Smooth muscle cell (in vitro differentiated cells): ENCODE data around the gene LCN10. TPM values are rescaled to one million over a fixed set of nuclear protein-coding genes. Genes with fewer than 3 reads are reported as not detected.

Source experiments
- DNase-seq: peaks from one replicate; lab custom pipeline; 2025; ENCODE audit not compliant: unreplicated experiment; lab: John Stamatoyannopoulos, UW
- H2AFZ ChIP-seq: fragments of 200-600 bp; sonication (generic); 2 replicates; pipeline ENCODE4 v1.6.0; 2016; ENCODE audit warnings: antibody characterized with exemption, low read depth, mild to moderate bottlenecking
- H3F3A ChIP-seq: fragments of 200-600 bp; sonication (generic); 2 replicates; pipeline ENCODE4 v1.6.0; 2017; ENCODE audit warnings: antibody characterized with exemption, low read depth
- H3K27ac ChIP-seq: fragments of 200-600 bp; sonication (generic); 2 replicates; pipeline ENCODE4 v1.5.1; 2016; ENCODE audit warnings: low read depth, mild to moderate bottlenecking
- H3K27me3 ChIP-seq: fragments of 200-600 bp; sonication (generic); 2 replicates; pipeline ENCODE4 v1.6.1; 2016; ENCODE audit warnings: low read depth, mild to moderate bottlenecking
- H3K36me3 ChIP-seq: fragments of 200-600 bp; sonication (generic); 2 replicates; pipeline ENCODE4 v1.5.1; 2016; ENCODE audit warnings: low read depth
- H3K4me1 ChIP-seq: fragments of 200-600 bp; sonication (generic); 2 replicates; pipeline ENCODE4 v1.5.1; 2016; ENCODE audit warnings: low read depth
- H3K4me2 ChIP-seq: fragments of 200-600 bp; sonication (generic); 2 replicates; pipeline ENCODE4 v1.6.0; 2016; ENCODE audit warnings: mild to moderate bottlenecking
- H3K4me3 ChIP-seq: fragments of 200-600 bp; sonication (generic); 2 replicates; pipeline ENCODE4 v1.5.1; 2016; ENCODE audit warnings: mild to moderate bottlenecking
- H3K79me2 ChIP-seq: fragments of 200-600 bp; sonication (generic); 2 replicates; pipeline ENCODE4 v1.6.0; 2016; ENCODE audit warnings: low read depth, mild to moderate bottlenecking
- H3K9ac ChIP-seq: fragments of 200-600 bp; sonication (generic); 2 replicates; pipeline ENCODE4 v1.6.0; 2016; ENCODE audit warnings: low read depth
- H3K9me3 ChIP-seq: fragments of 200-600 bp; sonication (generic); replicated peaks from 2 replicates; pipeline ENCODE4 v1.5.1; 2016; ENCODE audit warnings: low read depth
- H4K20me1 ChIP-seq: fragments of 200-600 bp; sonication (generic); 2 replicates; pipeline ENCODE4 v1.6.0; 2016; ENCODE audit warnings: low read depth
- WGBS: methylation state at CpG from one replicate; pipeline ENCODE4 v1.1.7; 2016; ENCODE audit warnings: low lambda C conversion rate; 5-methylcytosine and 5-hydroxymethylcytosine counted together
- polyA plus RNA-seq: library from polyadenylated mRNA; unstranded; fragments of >200 nt; fragmentation: Nextera tagmentation; extraction: Ambion mirVana; gene quantifications from 2 replicates; pipeline ENCODE4 v1.2.1, GENCODE V29; 2016
- total RNA-seq: library from RNA; depleted of rRNA; stranded (reverse); fragments of >200 nt; gene quantifications from 2 replicates; pipeline ENCODE4 v1.2.3, GENCODE V29; 2014
- TF ChIP-seq, protein P1 (sequence below): fragments of 200-600 bp; sonication (generic); IDR thresholded peaks from 2 replicates; pipeline ENCODE4 v1.5.1; 2017; ENCODE audit warnings: borderline replicate concordance, mild to moderate bottlenecking, antibody characterized with exemption; ENCODE audit not compliant: insufficient read depth, poor library complexity, severe bottlenecking

The LCN10 gene
- total and polyA plus RNA-seq, 2 experiments from 2014 or later = not detected

DNA sequence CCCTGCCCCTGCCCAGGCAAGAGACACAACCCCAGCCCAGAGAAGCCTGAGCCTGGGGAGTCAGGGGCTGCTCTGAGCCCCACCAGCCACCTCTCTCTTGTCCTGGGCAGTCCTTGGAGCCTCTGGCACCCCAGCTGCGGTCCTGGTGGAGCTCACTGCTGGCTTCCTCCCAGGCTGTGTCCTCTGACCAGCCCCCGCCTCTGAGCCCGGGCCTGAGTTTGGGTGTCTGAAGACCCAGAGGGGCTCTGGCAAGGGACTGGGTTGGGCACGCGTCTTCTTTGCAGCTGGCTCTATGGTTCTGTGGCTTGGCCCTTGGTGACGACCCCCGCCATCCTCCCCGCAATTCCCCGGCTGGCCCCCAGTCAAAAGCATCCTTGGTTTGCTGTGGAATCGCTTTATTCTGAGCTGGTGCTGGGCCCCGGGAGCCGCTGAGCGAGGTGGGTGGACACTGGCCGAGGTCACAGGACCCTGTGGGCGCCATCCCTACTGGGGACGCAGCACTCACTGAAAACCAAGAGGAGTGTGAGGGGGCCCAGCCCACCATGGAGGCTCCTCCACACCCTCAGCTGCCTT lies 985 bp upstream of the LCN10 start:
- H3K9me3 ChIP-seq = no peaks in the 10 kb centered on the region
- no peak overlapping the region for H2AFZ ChIP-seq
- no peak for DNase-seq
- no peaks in the 10 kb centered on the region for H3K4me1 ChIP-seq
- no peak overlapping the region for H3K4me2 ChIP-seq
- H3K9ac ChIP-seq = no peak overlapping the region
- H3K79me2 ChIP-seq = no peaks in the 10 kb centered on the region
- H4K20me1 ChIP-seq = no peaks in the 10 kb centered on the region
- H3K27me3 ChIP-seq = no peaks in the 10 kb centered on the region
- H3K4me3 ChIP-seq = no peak overlapping the region
- H3F3A ChIP-seq = no peaks in the 10 kb centered on the region
- no peaks in the 10 kb centered on the region for H3K36me3 ChIP-seq
- H3K27ac ChIP-seq = no peak overlapping the region
- TF ChIP-seq, protein P1, sequence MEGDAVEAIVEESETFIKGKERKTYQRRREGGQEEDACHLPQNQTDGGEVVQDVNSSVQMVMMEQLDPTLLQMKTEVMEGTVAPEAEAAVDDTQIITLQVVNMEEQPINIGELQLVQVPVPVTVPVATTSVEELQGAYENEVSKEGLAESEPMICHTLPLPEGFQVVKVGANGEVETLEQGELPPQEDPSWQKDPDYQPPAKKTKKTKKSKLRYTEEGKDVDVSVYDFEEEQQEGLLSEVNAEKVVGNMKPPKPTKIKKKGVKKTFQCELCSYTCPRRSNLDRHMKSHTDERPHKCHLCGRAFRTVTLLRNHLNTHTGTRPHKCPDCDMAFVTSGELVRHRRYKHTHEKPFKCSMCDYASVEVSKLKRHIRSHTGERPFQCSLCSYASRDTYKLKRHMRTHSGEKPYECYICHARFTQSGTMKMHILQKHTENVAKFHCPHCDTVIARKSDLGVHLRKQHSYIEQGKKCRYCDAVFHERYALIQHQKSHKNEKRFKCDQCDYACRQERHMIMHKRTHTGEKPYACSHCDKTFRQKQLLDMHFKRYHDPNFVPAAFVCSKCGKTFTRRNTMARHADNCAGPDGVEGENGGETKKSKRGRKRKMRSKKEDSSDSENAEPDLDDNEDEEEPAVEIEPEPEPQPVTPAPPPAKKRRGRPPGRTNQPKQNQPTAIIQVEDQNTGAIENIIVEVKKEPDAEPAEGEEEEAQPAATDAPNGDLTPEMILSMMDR = no peak
- 91% methylated on average over 13 of the region's 16 CpGs for WGBS

- DNase-seq = no peak
- no peaks in the 10 kb centered on the region for H3K79me2 ChIP-seq
- no peaks in the 10 kb centered on the region for H3K4me1 ChIP-seq
- no peaks in the 10 kb centered on the region for H4K20me1 ChIP-seq
- TF ChIP-seq, protein P1 = no peak
- no peak overlapping the region for H3K4me2 ChIP-seq
- no peaks in the 10 kb centered on the region for H3K9me3 ChIP-seq
- no peaks in the 10 kb centered on the region for H3K36me3 ChIP-seq
- no peaks in the 10 kb centered on the region for H3F3A ChIP-seq
- 86% methylated on average over 30 of the region's 32 CpGs for WGBS
- H3K27ac ChIP-seq = no peak overlapping the region
- H3K27me3 ChIP-seq = no peaks in the 10 kb centered on the region
- H3K9ac ChIP-seq = no peak overlapping the region
- H3K4me3 ChIP-seq = no peak overlapping the region
- H2AFZ ChIP-seq = no peak overlapping the region
Observed at GRCh38 chr9:136741883-136742571, 713 bp downstream of the LCN10 start.

DNA sequence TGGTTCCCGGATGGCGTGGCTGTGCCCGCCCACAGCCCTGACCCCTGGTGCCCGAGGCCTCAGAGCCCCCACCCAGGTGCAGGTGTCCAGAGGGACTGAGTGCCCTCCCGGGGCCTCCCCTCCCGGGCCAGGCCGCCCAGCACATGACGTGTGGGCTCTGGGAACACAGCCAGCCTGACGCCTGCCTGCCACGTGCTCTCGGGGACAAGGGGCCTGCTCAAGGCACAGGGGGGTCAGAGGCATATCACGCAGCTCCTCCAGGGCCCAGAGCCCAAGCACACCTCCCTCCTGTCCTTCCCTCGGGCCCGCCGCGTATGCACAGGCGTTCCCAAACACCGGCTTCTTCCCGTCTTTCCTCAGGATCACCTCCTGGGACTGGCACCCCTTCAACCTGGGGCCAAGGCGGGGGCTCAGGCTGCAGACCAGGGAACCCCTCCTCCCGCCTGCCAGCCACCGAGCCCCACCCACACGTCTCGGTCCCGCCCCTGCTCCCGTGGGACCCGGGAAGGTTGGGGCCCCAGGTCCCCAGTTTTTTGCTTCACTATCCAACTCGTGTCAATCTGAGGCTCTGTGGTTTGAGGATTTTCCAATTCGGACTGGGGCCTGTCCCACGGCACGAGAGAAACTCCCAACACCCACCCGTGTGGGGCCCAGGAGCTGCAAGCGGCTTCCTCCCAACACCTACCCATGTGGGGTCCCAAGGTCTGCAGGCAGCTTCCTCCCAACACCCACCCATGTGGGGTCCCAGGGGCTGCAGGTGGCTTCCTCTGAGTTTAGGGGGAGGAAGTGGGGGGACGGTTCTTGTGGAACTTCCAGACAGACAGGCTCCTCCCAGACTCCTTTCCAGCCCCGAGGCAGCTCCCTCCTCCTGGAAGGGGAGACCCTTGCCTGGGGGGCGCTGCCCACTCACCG lies 1.5 kb downstream of the LCN10 start:
- WGBS = 79% methylated on average over 25 of the region's 37 CpGs
- Histone ChIP-seq H2AFZ (no peak overlapping the region), H3F3A (no peaks in the 10 kb centered on the region), H3K36me3 (no peaks in the 10 kb centered on the region), H4K20me1 (no peaks in the 10 kb centered on the region), H3K4me2 (no peak overlapping the region), H3K79me2 (no peaks in the 10 kb centered on the region), H3K9me3 (no peaks in the 10 kb centered on the region), H3K4me1 (no peaks in the 10 kb centered on the region), H3K4me3 (no peak overlapping the region), H3K27ac (no peak overlapping the region), H3K27me3 (no peaks in the 10 kb centered on the region), H3K9ac (no peak overlapping the region)
- TF ChIP-seq, protein P1 = no peak
- no peak for DNase-seq
